Cardiac muscle cell (in vitro differentiated cells and primary cell): ENCODE results near the gene NUDT13. TPM values are rescaled to one million over a fixed set of nuclear protein-coding genes. Genes with fewer than 3 reads are reported as not detected.
A peak's percentile ranks its signal among the peaks of the same experiment; 100 is the strongest.

Source experiments
- DNase-seq, 2 donors: peaks; one replicate each; pipeline versions ENCODE4 v3.0.0 to v3.0.0-alpha.2; 2010 to 2017; ENCODE audit warnings: low read depth in 1 of 2, low spot score in 1 of 2
- H3K27ac ChIP-seq: fragments of 200-600 bp; sonication (generic); 2 replicates; pipeline ENCODE4 v1.5.1; 2016
- H3K27me3 ChIP-seq: fragments of 200-600 bp; sonication (generic); 2 replicates; pipeline ENCODE4 v1.6.0; 2016; ENCODE audit warnings: control low read depth
- H3K36me3 ChIP-seq: fragments of 200-600 bp; sonication (generic); 2 replicates; pipeline ENCODE4 v1.5.1; 2016; ENCODE audit warnings: control low read depth
- H3K4me1 ChIP-seq: fragments of 200-600 bp; sonication (generic); 2 replicates; pipeline ENCODE4 v1.8.1; 2017; ENCODE audit warnings: low read depth, mild to moderate bottlenecking, mixed run types
- H3K4me3 ChIP-seq: fragments of 200-600 bp; sonication (generic); 2 replicates; pipeline ENCODE4 v1.5.1; 2016; ENCODE audit warnings: mild to moderate bottlenecking
- H3K9me3 ChIP-seq: fragments of 200-600 bp; sonication (generic); 2 replicates; pipeline ENCODE4 v1.5.1; 2017; ENCODE audit warnings: low read depth, mild to moderate bottlenecking, control low read depth
- CTCF ChIP-seq: IDR thresholded peaks from 2 replicates; pipeline ENCODE4 v1.5.1; 2012; ENCODE audit warnings: low read depth, mild to moderate bottlenecking, low read length
- polyA plus RNA-seq: library from polyadenylated mRNA; unstranded; fragments of >200 nt; fragmentation: Nextera tagmentation; extraction: Ambion mirVana; gene quantifications from 2 replicates; pipeline ENCODE4 v1.2.1, GENCODE V29; 2016
- total RNA-seq: library from RNA; depleted of rRNA; stranded (reverse); fragments of >200 nt; gene quantifications from 2 replicates; pipeline ENCODE4 v1.2.3, GENCODE V29; 2016

NUDT13 gene
- total and polyA plus RNA-seq, 2 experiments from 2014 or later: 1.7 to 2.1 TPM

GRCh38 chr10:73119952-73120351, 9.7 kb downstream of the NUDT13 start:
- no peak overlapping the region for H3K4me3 ChIP-seq
- H3K27ac ChIP-seq: peak overlapping the region; percentile 76
- TF ChIP-seq CTCF: no peak

GRCh38 chr10:73126343-73126742, 16.1 kb downstream of the NUDT13 start:
- H3K4me1 ChIP-seq: no peaks in the 10 kb centered on the region
- no peak for DNase-seq
- peaks cover 13% of the 10 kb centered on the region for H3K36me3 ChIP-seq
- H3K9me3 ChIP-seq: no peaks in the 10 kb centered on the region
- TF ChIP-seq CTCF: no peak
- peak overlapping the region; percentile 9 for H3K27ac ChIP-seq
- no peaks in the 10 kb centered on the region for H3K27me3 ChIP-seq
- no peak overlapping the region for H3K4me3 ChIP-seq

More at GRCh38 chr10:73119952-73120351, 9.7 kb downstream of the NUDT13 start:
- Histone ChIP-seq H3K27me3 (no peaks in the 10 kb centered on the region), H3K4me1 (peaks cover 11% of the 10 kb centered on the region), H3K9me3 (no peaks in the 10 kb centered on the region), H3K36me3 (peaks cover 3% of the 10 kb centered on the region)
- DNase-seq: no peak

- no peak overlapping the region for H3K27ac ChIP-seq
- H3K36me3 ChIP-seq: peaks cover 59% of the 10 kb centered on the region
- DNase-seq: no peak
- no peaks in the 10 kb centered on the region for H3K27me3 ChIP-seq
- TF ChIP-seq CTCF: no peak
- no peak overlapping the region for H3K4me3 ChIP-seq
- H3K4me1 ChIP-seq: no peaks in the 10 kb centered on the region
- H3K9me3 ChIP-seq: no peaks in the 10 kb centered on the region
These were observed 21.0 kb downstream of the NUDT13 start for GRCh38 chr10:73131301-73131700.

GRCh38 chr10:73131913-73132686, 21.8 kb downstream of the NUDT13 start:
- no peaks in the 10 kb centered on the region for H3K9me3 ChIP-seq
- TF ChIP-seq CTCF: no peak
- no peak for DNase-seq

GRCh38 chr10:73134727-73135126, 24.5 kb downstream of the NUDT13 start:
- H3K4me1 ChIP-seq: no peaks in the 10 kb centered on the region
- H3K9me3 ChIP-seq: no peaks in the 10 kb centered on the region
- H3K27ac ChIP-seq: no peak overlapping the region
- H3K36me3 ChIP-seq: peaks cover 73% of the 10 kb centered on the region
- no peak overlapping the region for H3K4me3 ChIP-seq
- TF ChIP-seq CTCF: no peak
- no peaks in the 10 kb centered on the region for H3K27me3 ChIP-seq
- no peak for DNase-seq

More at GRCh38 chr10:73131913-73132686, 21.8 kb downstream of the NUDT13 start:
- Histone ChIP-seq H3K27me3 (no peaks in the 10 kb centered on the region), H3K36me3 (peaks cover 63% of the 10 kb centered on the region), H3K27ac (no peak overlapping the region), H3K4me3 (no peak overlapping the region), H3K4me1 (no peaks in the 10 kb centered on the region)
